Measurements from ENCODE around the gene SYNGAP1. TPM values are rescaled to one million over a fixed set of nuclear protein-coding genes. Genes with fewer than 3 reads are reported as not detected.
A peak's percentile ranks its signal among the peaks of the same experiment; 100 is the strongest.

Gene SYNGAP1
- total and polyA plus RNA-seq, 9 of the 15 experiments (the other 6 are each of a cell fraction or from before 2014, with no cell fraction given): 0.01 to 22.8 (median 3.2) TPM

DNA sequence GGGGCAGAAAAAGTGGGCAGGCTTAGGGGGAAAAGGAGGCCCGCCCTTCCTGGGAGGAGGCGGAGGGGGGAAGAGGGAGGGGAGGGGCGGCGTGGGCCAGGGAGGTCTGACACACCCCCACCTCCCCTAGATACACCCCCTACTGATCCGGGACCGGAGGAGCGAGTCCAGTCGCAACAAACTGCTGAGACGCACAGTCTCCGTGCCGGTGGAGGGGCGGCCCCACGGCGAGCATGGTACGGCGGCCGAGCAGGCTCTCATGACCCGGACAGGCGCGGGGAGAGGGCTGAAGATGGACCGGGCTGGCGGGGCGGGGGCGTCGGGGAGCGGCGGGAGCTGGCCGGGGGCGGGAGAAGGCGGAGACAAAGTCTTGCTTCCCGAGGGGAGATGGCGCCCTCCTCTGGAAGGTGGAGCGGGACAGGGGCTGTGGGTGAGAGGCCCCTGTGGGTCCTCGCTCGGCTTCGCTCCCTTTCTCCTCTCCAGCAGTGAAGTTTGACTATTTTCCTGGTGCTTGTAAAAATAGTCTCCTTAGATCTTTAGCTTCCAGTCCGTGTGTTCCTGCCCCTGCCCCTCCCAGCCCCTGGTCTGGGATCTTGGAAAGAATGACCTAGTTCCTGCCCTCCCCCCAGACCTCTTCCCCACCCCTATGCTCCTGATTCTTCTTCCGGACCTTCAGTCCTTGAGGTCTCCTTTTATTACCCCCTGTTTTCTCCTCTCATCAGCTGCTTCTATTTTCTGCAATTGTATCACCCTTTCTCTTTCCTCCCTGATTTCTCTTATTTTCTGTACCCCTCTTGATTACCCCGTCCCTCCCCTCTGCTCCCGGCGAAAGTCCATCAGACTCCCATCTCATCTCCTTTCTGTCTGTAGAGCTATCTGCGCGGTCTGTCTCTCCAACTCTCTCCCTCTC lies 6.1 kb downstream of the SYNGAP1 start (continued):
- TF ChIP-seq ZEB2 (IDR thresholded peaks at IDR 0.05) (no peak), NR2C1 (IDR thresholded peaks at IDR 0.05) (peak; percentile 69), NR2C1 (tag; IDR thresholded peaks at IDR 0.05) (peak; percentile 63), ZNF407 (IDR thresholded peaks at IDR 0.05; ENCODE audit: low read depth) (peak; percentile 93), KDM1A (IDR thresholded peaks at IDR 0.05) (peak; percentile 25 to 31; a peak in 2 of 4 replicates), ZNF398 (CRISPR knock-in tag; IDR thresholded peaks at IDR 0.05) (no peak), CCNT2 (IDR thresholded peaks at IDR 0.05; ENCODE audit: borderline replicate concordance, extremely low read depth, insufficient read length, low read depth, low read length) (peak; percentile 74), ZBTB7A (IDR thresholded peaks at IDR 0.05; ENCODE audit: borderline replicate concordance, control insufficient read depth, low read depth, low read length) (peak; percentile 97)
